Measurements from ENCODE around the gene HIC1. TPM values are rescaled to one million over a fixed set of nuclear protein-coding genes. Genes with fewer than 3 reads are reported as not detected.

HIC1 gene
- total RNA-seq, 4 donors from 2014 or later = 27.6 to 64.7 (median 50.0) TPM

- Histone ChIP-seq H3K36me3 (peaks cover 0 to 80% (median 0%) of the 10 kb centered on the region in 3 donors), H3K27me3 (no peaks in the 10 kb centered on the region), H3K4me1 (peaks cover 0 to 80% (median 49%) of the 10 kb centered on the region in 4 donors), H3K4me3 (no peak overlapping the region), H3K27ac (peak overlapping the region in 3 of 4 donors; percentile 67 to 81 (median 67)), H3K9me3 (no peaks in the 10 kb centered on the region)
- DNase-seq (ENCODE audit: low spot score in 2 of 2) = no peak
- TF ChIP-seq POLR2A (IDR thresholded peaks at IDR 0.05) = no peak
- no peak for TF ChIP-seq CTCF (IDR thresholded peaks at IDR 0.05)
- no peak for TF ChIP-seq EP300 (IDR thresholded peaks at IDR 0.05)
- 84 to 87% methylated on average over 13 of the region's 13 CpGs for WGBS, 2 donors
Observed at GRCh38 chr17:2070241-2071023, 15.5 kb downstream of the HIC1 start.

GRCh38 chr17:2071024-2071385, 16.1 kb downstream of the HIC1 start:
- Histone ChIP-seq H3K27me3 (no peaks in the 10 kb centered on the region), H3K9me3 (no peaks in the 10 kb centered on the region), H3K27ac (peak overlapping the region; percentile 5 to 81 (median 67)), H3K4me1 (peaks cover 0 to 80% (median 50%) of the 10 kb centered on the region in 4 donors), H3K4me3 (no peak overlapping the region), H3K36me3 (peaks cover 0 to 80% (median 0%) of the 10 kb centered on the region in 3 donors)
- TF ChIP-seq EP300 (IDR thresholded peaks at IDR 0.05) (no peak), CTCF (IDR thresholded peaks at IDR 0.05) (no peak), POLR2A (IDR thresholded peaks at IDR 0.05) (no peak)
- WGBS, 2 donors = 83 to 89% methylated on average over 6 of the region's 6 CpGs
- DNase-seq (ENCODE audit: low spot score in 2 of 2) = no peak

GRCh38 chr17:2071455-2072281, 16.8 kb downstream of the HIC1 start:
- peaks cover 0 to 80% (median 49%) of the 10 kb centered on the region in 4 donors for H3K4me1 ChIP-seq
- no peaks in the 10 kb centered on the region for H3K9me3 ChIP-seq
- peaks cover 0 to 81% (median 0%) of the 10 kb centered on the region in 3 donors for H3K36me3 ChIP-seq
- H3K27me3 ChIP-seq = no peaks in the 10 kb centered on the region
- no peak for DNase-seq (ENCODE audit: low spot score in 2 of 2)
- H3K4me3 ChIP-seq = no peak overlapping the region
- WGBS, 2 donors = 60 to 76% methylated on average over 29 to 30 of the region's 31 CpGs
- no peak for TF ChIP-seq CTCF (IDR thresholded peaks at IDR 0.05)
- no peak for TF ChIP-seq POLR2A (IDR thresholded peaks at IDR 0.05)
- TF ChIP-seq EP300 (IDR thresholded peaks at IDR 0.05) = peak in 1 of 2 donors; percentile 51
- peak overlapping the region; percentile 5 to 81 (median 67) for H3K27ac ChIP-seq

GRCh38 chr17:2074919-2075318, 20.0 kb downstream of the HIC1 start:
- DNase-seq (ENCODE audit: low spot score in 2 of 2) = no peak
- TF ChIP-seq POLR2A (IDR thresholded peaks at IDR 0.05) = no peak
- TF ChIP-seq CTCF (IDR thresholded peaks at IDR 0.05) = no peak
- TF ChIP-seq EP300 (IDR thresholded peaks at IDR 0.05) = no peak
- peaks cover 0 to 85% (median 0%) of the 10 kb centered on the region in 3 donors for H3K36me3 ChIP-seq
- peaks cover 0 to 69% (median 28%) of the 10 kb centered on the region in 4 donors for H3K4me1 ChIP-seq
- H3K9me3 ChIP-seq = no peaks in the 10 kb centered on the region
- H3K4me3 ChIP-seq = no peak overlapping the region
- peak overlapping the region in 3 of 4 donors; percentile 68 to 79 (median 79) for H3K27ac ChIP-seq
- H3K27me3 ChIP-seq = no peaks in the 10 kb centered on the region
- 80 to 81% methylated on average over 10 of the region's 10 CpGs for WGBS, 2 donors
